ENCODE measurements around the gene AZGP1. TPM values are rescaled to one million over a fixed set of nuclear protein-coding genes. Genes with fewer than 3 reads are reported as not detected.
"Not testable (repeated sequence)": the region's sequence is repeated elsewhere in the genome, so short reads cannot be mapped to it uniquely, and the experiment has no call there.

The AZGP1 gene
- total RNA-seq, 1 experiment from 2014 or later, result 1.6 TPM

- peak; percentile 76 for TF ChIP-seq CTCF (IDR thresholded peaks at IDR 0.05)
- DNase-seq (ENCODE audit: low spot score), result peak; percentile 83
These were observed 4.0 kb upstream of the AZGP1 start for GRCh38 chr7:99979814-99980225.

GRCh38 chr7:99976626-99977025, 795 bp upstream of the AZGP1 start:
- TF ChIP-seq ELF4 (CRISPR knock-in tag; IDR thresholded peaks at IDR 0.05; ENCODE audit: low read depth), result no peak
- TF ChIP-seq GABPB1 (CRISPR knock-in tag; IDR thresholded peaks at IDR 0.05), result 0 out of 2 replicates have a peak, but pooled peaks have one; percentile 38
- no peak for ATAC-seq
- H3K4me3 Mint-ChIP-seq, result no peak overlapping the region
- H3K9me3 Mint-ChIP-seq, result peaks cover 8% of the 10 kb centered on the region
- POLR2A ChIA-PET, result no interaction called here
- H3K4me1 Mint-ChIP-seq, result peaks cover 18% of the 10 kb centered on the region
- DNase-seq (ENCODE audit: low spot score), result no peak
- CTCF ChIA-PET, result interaction anchor here (1.6 to 2.4 kb wide), 2 partner anchors 47 to 63 kb away, joined by 4 to 7 read pairs; partner anchors contain the start of gene GJC3
- H3K36me3 Mint-ChIP-seq, result no peaks in the 10 kb centered on the region
- H3K27me3 Mint-ChIP-seq (ENCODE audit: low read depth), result no peaks in the 10 kb centered on the region; the same call in 1 of the 2 replicates
- no peak overlapping the region for H3K27ac Mint-ChIP-seq

More at GRCh38 chr7:99979814-99980225, 4.0 kb upstream of the AZGP1 start:
- not testable (repeated sequence) for H3K4me3 Mint-ChIP-seq, H3K36me3 Mint-ChIP-seq, H3K27ac Mint-ChIP-seq, H3K9me3 Mint-ChIP-seq
- POLR2A ChIA-PET, result interaction anchor here (1.1 kb wide), 1 partner anchor 32 kb away, joined by 3 read pairs; no protein-coding TSS in a partner anchor
- peaks cover 14% of the 10 kb centered on the region for H3K27me3 Mint-ChIP-seq (ENCODE audit: low read depth)
- CTCF ChIA-PET, result interaction anchor here (0.6 to 3.4 kb wide), 24 partner anchors 11 to 348 kb away, joined by 3 to 70 read pairs (median 4); partner anchors contain the start of genes GJC3 and TRIM4
- ATAC-seq, result peak; percentile 88
- peaks cover 18% of the 10 kb centered on the region for H3K4me1 Mint-ChIP-seq

- ATAC-seq, result no peak
- ChIA-PET POLR2A (no interaction called here), CTCF (interaction anchor here (2.4 kb wide), 1 partner anchor 45 kb away, joined by 7 read pairs; the partner anchor contains the start of gene GJC3)
- Mint-ChIP-seq H3K9me3 (peaks cover 8% of the 10 kb centered on the region), H3K27ac (no peak overlapping the region), H3K27me3 (ENCODE audit: low read depth) (no peaks in the 10 kb centered on the region; the same call in 1 of the 2 replicates), H3K4me1 (peaks cover 8% of the 10 kb centered on the region), H3K4me3 (no peak overlapping the region), H3K36me3 (no peaks in the 10 kb centered on the region)
- TF ChIP-seq FOXJ3 (CRISPR knock-in tag; IDR thresholded peaks at IDR 0.05; ENCODE audit: borderline replicate concordance) (no peak), SMAD4 (CRISPR knock-in tag; IDR thresholded peaks at IDR 0.05) (no peak), CDX4 (CRISPR knock-in tag; IDR thresholded peaks at IDR 0.05; ENCODE audit: borderline replicate concordance) (no peak), ZNF416 (CRISPR knock-in tag; IDR thresholded peaks at IDR 0.05) (no peak), ZNF121 (CRISPR knock-in tag; IDR thresholded peaks at IDR 0.05) (no peak)
- DNase-seq (ENCODE audit: low spot score), result no peak
These were observed 1.1 kb downstream of the AZGP1 start for GRCh38 chr7:99974681-99975080.

GRCh38 chr7:99973817-99974216, 2.0 kb downstream of the AZGP1 start:
- not testable (repeated sequence) for H3K9me3 Mint-ChIP-seq

GRCh38 chr7:99971242-99971641, 4.6 kb downstream of the AZGP1 start:
- Mint-ChIP-seq H3K9me3 (peaks cover 8% of the 10 kb centered on the region), H3K4me1 (peaks cover 5% of the 10 kb centered on the region; the same call in 1 of the 2 replicates), H3K36me3 (no peaks in the 10 kb centered on the region), H3K27me3 (ENCODE audit: low read depth) (peaks cover 3% of the 10 kb centered on the region), H3K4me3 (no peak overlapping the region), H3K27ac (no peak overlapping the region)
- ATAC-seq (no peak), DNase-seq (ENCODE audit: low spot score) (no peak)
- CTCF ChIA-PET, result no interaction called here
- POLR2A ChIA-PET, result no interaction called here
- TF ChIP-seq STAT6 (CRISPR knock-in tag; conservative IDR thresholded peaks at IDR 0.05; ENCODE audit: low read depth), result no peak
- TF ChIP-seq ESRRA (CRISPR knock-in tag; IDR thresholded peaks at IDR 0.05; ENCODE audit: borderline replicate concordance), result no peak
- no peak for TF ChIP-seq RELA (CRISPR knock-in tag; IDR thresholded peaks at IDR 0.05; ENCODE audit: borderline replicate concordance)

More at GRCh38 chr7:99973817-99974216, 2.0 kb downstream of the AZGP1 start:
- H3K4me3 Mint-ChIP-seq; H3K27me3 Mint-ChIP-seq (ENCODE audit: low read depth); ATAC-seq; POLR2A ChIA-PET; DNase-seq (ENCODE audit: low spot score); H3K27ac Mint-ChIP-seq; H3K36me3 Mint-ChIP-seq; CTCF ChIA-PET; H3K4me1 Mint-ChIP-seq: not testable (repeated sequence)

- not testable (repeated sequence) for H3K27ac Mint-ChIP-seq, ATAC-seq
- CTCF ChIA-PET, result interaction anchor here (0.7 to 0.9 kb wide), 2 partner anchors 22 to 57 kb away, joined by 3 read pairs; no protein-coding TSS in a partner anchor
These were observed 6.0 kb downstream of the AZGP1 start for GRCh38 chr7:99969813-99970212.

More at GRCh38 chr7:99969813-99970212, 6.0 kb downstream of the AZGP1 start:
- H3K4me3 Mint-ChIP-seq; POLR2A ChIA-PET; H3K9me3 Mint-ChIP-seq; DNase-seq (ENCODE audit: low spot score); H3K4me1 Mint-ChIP-seq; H3K27me3 Mint-ChIP-seq (ENCODE audit: low read depth); H3K36me3 Mint-ChIP-seq: not testable (repeated sequence)

Data from WTC11 (cell line).